ENCODE results near the gene PRR7. TPM values are rescaled to one million over a fixed set of nuclear protein-coding genes. Genes with fewer than 3 reads are reported as not detected.

Gene PRR7
- total and polyA plus RNA-seq, 2 experiments from 2014 or later = 10.5 to 24.8 TPM

DNA sequence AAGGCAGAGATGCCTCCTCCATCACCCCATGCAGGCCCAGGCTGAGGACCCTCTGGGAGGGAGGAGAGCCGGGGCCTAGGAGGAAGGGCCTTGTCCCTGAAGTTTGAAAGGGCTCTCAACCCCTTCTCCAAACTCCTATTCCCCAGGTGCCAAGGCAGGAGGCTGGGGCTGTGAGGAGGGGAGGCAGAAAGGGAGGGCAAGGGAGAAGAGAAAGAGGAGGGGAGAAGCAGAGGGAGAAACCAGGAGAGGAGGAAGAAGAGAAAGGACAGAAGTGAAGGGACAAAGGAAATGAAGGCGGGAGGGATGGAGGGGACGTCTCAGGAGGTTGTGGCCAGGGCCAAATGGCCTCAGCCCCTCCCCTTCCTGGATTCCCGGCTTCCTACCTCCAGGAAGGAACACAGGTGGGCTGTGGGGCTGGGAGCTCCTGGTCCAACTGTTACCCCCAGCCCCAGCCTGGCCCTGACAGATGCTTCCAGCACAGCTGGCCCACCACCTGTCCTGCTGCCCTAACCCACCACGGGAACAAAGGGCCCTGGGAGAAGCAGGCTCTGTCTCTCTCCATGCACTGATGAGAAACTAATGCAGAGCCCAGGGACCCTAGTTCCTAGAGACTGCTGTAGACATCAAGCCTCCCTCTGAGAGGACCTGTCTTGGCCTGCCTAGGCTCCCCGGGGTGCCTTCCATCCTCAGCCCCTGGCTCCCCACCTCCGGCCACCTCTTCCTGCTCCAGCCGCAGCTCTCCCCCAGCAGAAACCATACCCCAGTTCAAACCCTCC is 23.3 kb downstream of the PRR7 start:
- no peaks in the 10 kb centered on the region; the same call in 1 of the 2 replicates for H4K20me1 ChIP-seq (ENCODE audit: insufficient read depth)
- WGBS, 2 experiments (ENCODE audit: low coverage in 1 of 2, low lambda C conversion rate in 2 of 2, missing lambda C conversion rate in 2 of 2) = 65 to 94% methylated on average over 5 to 8 of the region's 8 CpGs
- peak overlapping the region; percentile 84 for H3K9ac ChIP-seq

GRCh38 chr5:177470759-177471536 is 24.3 kb downstream of the PRR7 start:
- peak overlapping the region; percentile 96 for H3K4me2 ChIP-seq (ENCODE audit: unreplicated experiment)
- no peaks in the 10 kb centered on the region; the same call in 1 of the 2 replicates for H4K20me1 ChIP-seq (ENCODE audit: insufficient read depth)
- 66 to 75% methylated on average over 8 to 10 of the region's 10 CpGs for WGBS, 2 experiments (ENCODE audit: low coverage in 1 of 2, low lambda C conversion rate in 2 of 2, missing lambda C conversion rate in 2 of 2)
- H2AFZ ChIP-seq = no peak overlapping the region
- peak overlapping the region; percentile 82 for H3K4me3 ChIP-seq
- H3K4me1 ChIP-seq (ENCODE audit: insufficient read depth) = peaks cover 37% of the 10 kb centered on the region
- DNase-seq = peak; percentile 74
- H3K9me2 ChIP-seq (ENCODE audit: insufficient read depth) = no peaks in the 10 kb centered on the region
- no peaks in the 10 kb centered on the region for H3K9me3 ChIP-seq (ENCODE audit: low read depth)
- peak overlapping the region; percentile 84 for H3K9ac ChIP-seq
- H3K79me2 ChIP-seq (ENCODE audit: insufficient read depth) = peaks cover 58% of the 10 kb centered on the region
- no peak for TF ChIP-seq EZH2 (IDR thresholded peaks at IDR 0.05; ENCODE audit: insufficient read depth, poor library complexity, severe bottlenecking)
- no peak for TF ChIP-seq EZH2phosphoT487 (IDR thresholded peaks at IDR 0.05; ENCODE audit: insufficient read depth, low read depth)
- H3K27me3 ChIP-seq (replicated peaks; ENCODE audit: insufficient read depth) = no peaks in the 10 kb centered on the region
- in situ Hi-C loops (cut with MboI) = no loop called here
- no peaks in the 10 kb centered on the region; the same call in 1 of the 2 replicates for H3K36me3 ChIP-seq (ENCODE audit: low read depth)
- peaks cover 35% of the 10 kb centered on the region for H3F3A ChIP-seq (ENCODE audit: insufficient read depth)
- H3K27ac ChIP-seq = peak overlapping the region; percentile 93

More for the DNA sequence above, 23.3 kb downstream of the PRR7 start:
- Histone ChIP-seq H3K36me3 (ENCODE audit: low read depth) (peaks cover 6% of the 10 kb centered on the region; the same call in 1 of the 2 replicates), H3K9me2 (ENCODE audit: insufficient read depth) (no peaks in the 10 kb centered on the region), H3K27me3 (replicated peaks; ENCODE audit: insufficient read depth) (no peaks in the 10 kb centered on the region), H3F3A (ENCODE audit: insufficient read depth) (peaks cover 28% of the 10 kb centered on the region), H2AFZ (no peak overlapping the region), H3K4me1 (ENCODE audit: insufficient read depth) (peaks cover 37% of the 10 kb centered on the region), H3K9me3 (ENCODE audit: low read depth) (no peaks in the 10 kb centered on the region), H3K4me2 (ENCODE audit: unreplicated experiment) (peak overlapping the region; percentile 96), H3K27ac (peak overlapping the region; percentile 93), H3K79me2 (ENCODE audit: insufficient read depth) (peaks cover 60% of the 10 kb centered on the region), H3K4me3 (peak overlapping the region; percentile 82)
- in situ Hi-C loops (cut with MboI) = no loop called here
- no peak for DNase-seq
- TF ChIP-seq EZH2phosphoT487 (IDR thresholded peaks at IDR 0.05; ENCODE audit: insufficient read depth, low read depth) = no peak
- no peak for TF ChIP-seq EZH2 (IDR thresholded peaks at IDR 0.05; ENCODE audit: insufficient read depth, poor library complexity, severe bottlenecking)

DNA sequence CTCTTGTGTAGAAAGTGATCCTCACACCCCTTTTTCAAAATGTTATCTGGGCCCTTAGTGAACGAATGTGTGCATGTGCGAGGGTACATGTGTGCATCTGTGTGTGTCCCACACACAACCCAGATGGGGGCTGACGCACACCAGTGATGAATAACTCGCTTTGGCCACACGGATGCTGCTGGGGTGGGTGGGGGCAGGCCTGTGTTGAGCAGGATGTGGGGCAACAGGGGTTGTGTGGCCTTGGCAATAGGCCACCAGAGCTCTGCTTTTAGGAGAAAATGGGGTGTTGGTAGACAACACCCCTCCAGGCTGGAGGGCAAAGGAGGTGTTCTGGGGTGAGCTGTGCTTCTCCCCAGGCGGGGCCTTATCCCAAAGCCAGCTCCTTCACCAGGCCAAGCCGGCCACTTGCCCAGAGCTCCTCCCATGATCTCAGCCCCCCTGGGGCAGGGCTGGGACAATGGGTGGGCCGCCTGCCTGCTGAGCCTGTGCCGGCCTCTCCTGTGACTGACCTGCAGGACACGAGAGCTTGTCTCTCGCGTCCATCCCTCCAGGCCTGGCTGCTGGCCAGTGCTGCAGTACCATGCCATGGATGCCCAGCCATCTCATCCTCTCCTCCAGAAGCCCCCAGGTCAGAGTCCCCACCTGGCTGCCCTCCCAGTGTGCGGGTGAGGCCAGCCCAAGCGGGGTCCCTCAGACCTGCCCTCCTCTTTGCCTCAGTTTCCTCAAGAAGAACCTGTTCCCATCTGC is 25.2 kb downstream of the PRR7 start:
- Histone ChIP-seq H2AFZ (no peak overlapping the region), H3K4me2 (ENCODE audit: unreplicated experiment) (peak overlapping the region; percentile 96), H3K36me3 (ENCODE audit: low read depth) (no peaks in the 10 kb centered on the region), H3K9me3 (ENCODE audit: low read depth) (no peaks in the 10 kb centered on the region), H3K9me2 (ENCODE audit: insufficient read depth) (no peaks in the 10 kb centered on the region), H3K27ac (peak overlapping the region; percentile 93), H3K9ac (peak overlapping the region; percentile 84), H3K4me1 (ENCODE audit: insufficient read depth) (peaks cover 37% of the 10 kb centered on the region), H3K4me3 (peak overlapping the region; percentile 82), H4K20me1 (ENCODE audit: insufficient read depth) (no peaks in the 10 kb centered on the region; the same call in 1 of the 2 replicates), H3F3A (ENCODE audit: insufficient read depth) (peaks cover 41% of the 10 kb centered on the region), H3K27me3 (replicated peaks; ENCODE audit: insufficient read depth) (no peaks in the 10 kb centered on the region), H3K79me2 (ENCODE audit: insufficient read depth) (peaks cover 54% of the 10 kb centered on the region)
- no peak for TF ChIP-seq EZH2 (IDR thresholded peaks at IDR 0.05; ENCODE audit: insufficient read depth, poor library complexity, severe bottlenecking)
- TF ChIP-seq EZH2phosphoT487 (IDR thresholded peaks at IDR 0.05; ENCODE audit: insufficient read depth, low read depth) = no peak
- 3 to 5% methylated on average over 13 to 14 of the region's 14 CpGs for WGBS, 2 experiments (ENCODE audit: low coverage in 1 of 2, low lambda C conversion rate in 2 of 2, missing lambda C conversion rate in 2 of 2)
- in situ Hi-C loops (cut with MboI) = no loop called here
- peak; percentile 91 for DNase-seq
